NOMO-1 treated with DMSO at 0.1 percent for 48 hours (cell line): ENCODE results near the gene RALA.

Experiments
- DNase-seq: peaks from one replicate; lab custom pipeline; 2025; ENCODE audit not compliant: unreplicated experiment; lab: John Stamatoyannopoulos, UW

Gene RALA, protein sequence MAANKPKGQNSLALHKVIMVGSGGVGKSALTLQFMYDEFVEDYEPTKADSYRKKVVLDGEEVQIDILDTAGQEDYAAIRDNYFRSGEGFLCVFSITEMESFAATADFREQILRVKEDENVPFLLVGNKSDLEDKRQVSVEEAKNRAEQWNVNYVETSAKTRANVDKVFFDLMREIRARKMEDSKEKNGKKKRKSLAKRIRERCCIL

GRCh38 chr7:39623047-39623731 lies at the start of gene RALA:
Gene RALA, plus strand, starts transcription at chr7:39623572. Its CDS starts 63,096 bp downstream, at chr7:39686668.
- DNase-seq = peak; percentile 77

- no peak for DNase-seq
Measured at GRCh38 chr7:39574673-39575349, 48.6 kb upstream of the RALA start.

DNA sequence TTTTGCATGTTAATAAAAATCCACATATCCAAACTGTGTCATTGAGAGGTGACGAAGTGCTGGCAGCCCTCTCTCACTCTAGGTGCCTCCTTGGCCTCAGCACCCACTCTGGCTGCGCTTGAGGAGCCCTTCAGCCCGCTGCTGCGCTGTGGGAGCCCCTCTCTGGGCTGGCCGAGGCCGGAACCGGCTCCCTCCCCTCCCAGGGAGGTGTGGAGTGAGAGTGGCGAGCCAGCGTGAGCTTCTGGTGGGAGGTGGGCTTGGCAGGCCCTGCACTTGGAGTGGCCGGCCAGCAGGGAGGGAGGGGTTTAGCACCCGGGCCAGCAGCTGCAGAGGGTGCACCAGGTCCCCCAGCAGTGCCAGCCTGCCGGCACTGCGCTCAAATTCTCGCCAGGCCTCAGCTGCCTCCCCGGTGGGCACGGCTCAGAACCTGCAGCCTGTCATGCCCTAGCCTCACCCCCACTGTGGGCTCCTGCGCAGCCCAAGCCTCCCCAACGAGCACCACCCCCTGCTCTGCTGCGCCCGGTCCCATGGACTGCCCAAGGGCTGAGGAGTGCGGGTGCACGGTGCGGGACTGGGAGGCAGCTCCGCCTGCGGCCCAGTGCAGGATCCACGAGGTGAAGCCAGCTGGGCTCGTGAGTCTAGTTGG lies 46.0 kb upstream of the RALA start:
- DNase-seq = no peak

DNA sequence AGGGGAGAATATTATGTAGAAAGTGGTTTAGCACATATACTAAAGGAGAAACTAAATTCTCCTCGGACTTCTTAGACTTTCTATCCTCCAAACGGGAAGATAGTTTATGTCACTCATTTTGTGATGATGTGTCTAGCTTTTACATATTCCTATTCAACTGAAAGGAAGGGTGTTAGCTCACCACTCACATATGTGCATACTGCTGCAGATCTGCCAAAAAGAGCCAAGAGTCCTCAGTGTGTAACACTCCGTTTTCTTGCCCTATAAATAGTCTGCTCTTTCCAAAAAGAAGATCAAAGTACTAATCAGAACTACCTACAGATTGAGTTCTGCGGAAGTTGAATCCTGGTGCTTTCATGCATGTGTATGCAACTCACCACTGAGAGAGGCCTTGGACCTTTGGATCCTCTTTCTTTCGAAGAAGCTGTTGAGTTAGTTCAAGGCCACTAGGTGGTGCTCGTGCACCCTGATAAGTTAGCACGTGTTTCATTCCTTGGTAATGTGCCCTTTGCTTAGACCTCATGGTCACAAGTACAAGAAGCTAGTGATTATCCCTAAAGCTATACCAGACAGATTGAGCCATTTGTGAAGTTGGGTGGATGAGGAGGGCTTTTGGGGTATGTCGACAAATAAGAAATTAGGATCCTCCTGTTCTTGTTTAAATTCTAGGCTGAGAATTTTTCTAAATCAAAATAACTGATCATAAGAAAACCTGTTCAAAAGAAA lies 43.1 kb upstream of the RALA start:
- DNase-seq = peak; percentile 83

GRCh38 chr7:39582536-39582935 lies 40.8 kb upstream of the RALA start:
- no peak for DNase-seq

DNA sequence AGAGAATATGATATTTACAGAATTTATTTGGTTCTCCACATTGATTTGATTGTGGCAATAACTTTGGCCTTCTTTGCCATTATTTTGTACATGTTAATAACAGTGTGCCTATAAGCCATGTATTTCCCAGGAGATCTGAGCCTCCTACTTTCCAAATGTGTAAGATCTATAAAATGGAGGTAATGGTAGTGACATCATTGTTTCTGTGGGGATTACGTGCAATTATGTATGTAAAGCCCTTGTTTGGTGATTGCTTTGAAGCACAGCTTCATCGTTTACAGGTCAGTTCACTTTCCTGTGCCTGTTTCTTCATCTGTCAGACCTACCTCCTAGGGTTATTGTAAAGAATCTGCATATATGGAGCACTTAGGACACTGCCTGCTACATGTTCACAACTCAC lies 39.8 kb upstream of the RALA start:
- DNase-seq = no peak

- no peak for DNase-seq
Measured at GRCh38 chr7:39587393-39587792, 36.0 kb upstream of the RALA start.

GRCh38 chr7:39588416-39588815 lies 35.0 kb upstream of the RALA start:
- DNase-seq = no peak

- peak; percentile 83 for DNase-seq
Measured at GRCh38 chr7:39589323-39590111, 33.9 kb upstream of the RALA start.

- DNase-seq = no peak
Measured at GRCh38 chr7:39592586-39592985, 30.8 kb upstream of the RALA start.

DNA sequence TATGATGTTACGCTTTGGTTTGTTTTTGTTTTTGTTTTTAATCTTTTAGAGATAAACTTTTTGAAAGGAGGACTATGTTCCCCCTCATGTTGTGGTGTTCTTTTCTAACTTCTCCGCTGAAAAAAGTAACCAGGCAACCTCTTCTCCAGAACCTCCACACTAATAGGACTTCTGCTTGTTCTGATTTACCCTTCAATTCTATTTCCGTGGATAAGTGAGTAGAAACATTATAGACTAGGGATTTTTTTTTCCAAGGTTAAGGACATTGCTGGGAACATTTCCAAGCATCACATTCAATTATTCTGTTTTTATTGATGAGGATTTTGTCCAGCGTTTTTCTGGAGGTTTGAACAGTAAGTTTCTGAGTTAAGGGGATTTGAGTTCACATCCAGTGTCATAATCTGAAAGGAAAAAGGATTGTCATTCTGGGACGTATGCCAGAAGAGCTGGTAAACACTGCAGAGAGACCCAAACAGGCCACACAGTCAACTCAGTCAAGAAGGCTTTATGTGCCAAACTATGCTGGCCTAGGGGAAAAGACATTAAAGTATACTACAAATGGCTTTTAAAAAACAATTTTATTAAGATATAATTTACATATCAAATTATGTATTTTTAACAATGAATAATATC lies 28.3 kb upstream of the RALA start:
- DNase-seq = no peak

GRCh38 chr7:39602351-39602750 lies 21.0 kb upstream of the RALA start:
- no peak for DNase-seq

DNA sequence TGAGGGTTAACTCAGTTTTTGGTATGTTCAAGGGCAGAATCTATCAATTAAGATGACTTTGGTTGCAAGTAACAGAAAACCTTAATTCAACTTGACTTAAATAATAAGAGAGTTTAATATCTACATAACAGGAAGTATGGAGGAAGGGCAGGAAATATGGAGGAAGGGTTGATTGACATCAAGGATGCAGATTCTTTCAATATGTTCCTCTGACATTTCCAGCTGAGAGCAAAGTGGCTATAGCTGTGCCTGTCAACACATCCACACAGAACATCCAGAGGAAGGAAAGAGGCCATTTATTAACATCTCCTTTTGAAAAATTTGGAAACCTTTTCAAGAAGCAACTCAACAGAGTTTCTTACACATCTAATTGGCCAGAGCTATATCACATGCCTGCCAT lies 19.4 kb upstream of the RALA start:
- DNase-seq = no peak

GRCh38 chr7:39605087-39605486 lies 18.3 kb upstream of the RALA start:
- no peak for DNase-seq

DNA sequence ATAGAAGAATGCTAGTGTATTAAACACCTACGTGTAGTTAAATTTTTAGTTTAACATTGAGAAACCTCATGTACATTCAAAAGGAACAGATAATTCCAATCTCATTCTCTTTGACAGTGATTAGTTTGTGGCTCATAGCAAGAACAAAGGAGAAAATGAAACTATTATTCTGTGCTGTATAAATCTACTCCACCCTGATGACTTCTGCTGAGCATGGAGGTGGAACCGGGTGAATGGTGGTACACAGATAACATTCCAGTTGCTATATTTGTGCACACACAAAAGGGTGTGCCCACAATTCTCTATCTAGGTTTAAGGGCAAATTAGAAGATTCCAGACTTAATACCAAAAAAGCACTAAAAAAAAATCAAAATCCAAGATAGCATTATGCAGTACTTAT lies 17.0 kb upstream of the RALA start:
- DNase-seq = no peak

GRCh38 chr7:39606941-39607340 lies 16.4 kb upstream of the RALA start:
- DNase-seq = no peak

DNA sequence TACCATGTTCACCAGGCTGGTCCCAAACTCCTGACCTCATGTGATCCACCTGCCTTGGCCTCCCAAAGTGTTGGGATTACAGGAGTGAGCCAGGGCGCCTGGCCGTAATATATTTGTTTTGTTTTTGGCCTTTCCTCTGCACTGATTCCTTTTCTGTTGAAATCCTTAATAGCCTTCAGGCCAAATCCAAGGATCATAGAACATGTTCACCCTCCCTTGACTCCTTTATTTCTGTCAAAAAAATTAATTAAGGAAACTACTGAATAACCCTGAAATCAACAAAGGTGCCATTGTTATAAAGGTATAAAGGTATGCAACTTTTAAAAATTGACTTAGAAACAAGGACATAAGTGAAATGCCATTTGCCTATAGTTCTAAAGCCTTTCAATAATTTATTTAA lies 15.5 kb upstream of the RALA start:
- no peak for DNase-seq

DNA sequence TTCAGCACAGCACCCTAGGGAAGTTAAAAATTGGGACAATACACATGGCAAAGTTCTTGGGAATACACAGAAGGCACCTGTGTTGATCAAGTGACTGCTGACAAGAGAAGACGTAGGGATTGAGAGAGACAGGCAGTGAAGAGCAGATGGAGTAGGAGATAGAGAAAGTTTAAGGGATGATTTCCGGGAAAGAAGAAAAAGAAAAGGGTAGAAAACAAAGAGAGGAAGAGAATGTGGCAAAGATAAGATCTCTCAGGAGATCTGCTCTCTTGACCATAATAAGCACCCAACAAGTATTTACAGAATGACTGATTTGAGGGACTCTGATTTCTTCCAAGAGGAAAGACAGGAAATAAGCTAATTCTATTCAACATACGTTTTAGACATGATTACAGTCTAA lies 15.1 kb upstream of the RALA start:
- DNase-seq = no peak

GRCh38 chr7:39609113-39609934 lies 14.0 kb upstream of the RALA start:
- peak; percentile 8 for DNase-seq
